ENCODE results near the gene AJAP1. TPM values are rescaled to one million over a fixed set of nuclear protein-coding genes. Genes with fewer than 3 reads are reported as not detected.

AJAP1 gene
- total RNA-seq, 1 experiment from 2014 or later = not detected

DNA sequence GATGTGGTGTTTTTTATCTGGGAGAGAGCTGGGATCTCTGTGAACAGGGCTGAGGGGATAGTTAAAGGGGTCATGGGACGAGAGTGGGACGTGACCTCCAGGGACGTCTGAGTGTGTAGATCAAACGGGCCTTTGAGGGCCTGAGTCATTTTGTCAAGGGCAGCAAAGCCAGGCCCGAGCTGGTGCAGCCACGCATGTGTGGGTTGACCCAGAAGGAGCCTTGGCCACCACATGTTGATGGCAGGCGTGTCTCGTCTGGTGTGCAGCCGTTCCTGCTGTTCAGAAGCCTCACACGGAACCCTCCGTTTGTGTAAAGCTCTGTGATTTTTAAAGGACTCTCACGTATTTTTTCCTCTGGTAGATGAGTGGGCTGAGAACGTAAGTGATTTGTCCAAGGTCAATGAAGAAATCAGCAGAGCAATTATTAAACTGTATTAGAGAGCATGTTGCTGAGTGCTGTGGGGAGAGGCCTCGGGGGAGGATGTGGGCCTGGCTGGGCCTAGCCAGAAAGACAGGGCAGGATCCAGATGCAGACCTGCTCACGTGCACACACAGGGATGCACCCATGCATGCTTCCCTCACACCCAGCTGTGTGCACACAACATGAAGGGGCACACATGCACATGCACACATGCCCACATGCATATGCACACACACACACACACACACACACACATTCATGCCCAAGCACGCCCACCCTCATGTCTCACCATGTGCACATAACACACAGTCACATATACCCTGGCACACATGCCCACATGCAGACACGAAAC lies 89.8 kb downstream of the AJAP1 start:
- in situ Hi-C loops (cut with HindIII; ENCODE audit: low pct_unique_long_range_greater_than_20kb, low sequenced_read_pairs) (no loop called here), intact Hi-C loops (cut with micrococcal nuclease; ENCODE audit: unreplicated experiment) (no loop called here)
- Histone ChIP-seq H3K4me1 (ENCODE audit: control insufficient read depth, insufficient read depth, low read length) (no peaks in the 10 kb centered on the region), H3K27ac (ENCODE audit: low read length) (no peak overlapping the region), H3K27me3 (ENCODE audit: control insufficient read depth, insufficient read depth, low read length) (peaks cover 2% of the 10 kb centered on the region; the same call in 1 of the 2 replicates), H3K4me3 (ENCODE audit: low read depth in 2 of 2, low read length in 2 of 2) (no peak overlapping the region), H3K36me3 (ENCODE audit: control insufficient read depth, insufficient read depth, low read length) (no peaks in the 10 kb centered on the region), H3K9me3 (ENCODE audit: control insufficient read depth, insufficient read depth, low read depth, low read length) (no peaks in the 10 kb centered on the region)
- no peak for ATAC-seq
- no peak for DNase-seq (ENCODE audit: low read depth, low spot score)
- POLR2A ChIA-PET = no interaction called here
- TF ChIP-seq TCF7L2 (IDR thresholded peaks at IDR 0.05; ENCODE audit: low read depth, low read length) (no peak), POLR2AphosphoS5 (IDR thresholded peaks at IDR 0.05; ENCODE audit: low read depth, low read length) (no peak), SIN3A (IDR thresholded peaks at IDR 0.05; ENCODE audit: borderline replicate concordance, insufficient read depth, low read depth, low read length) (no peak)
- TF ChIP-seq, protein P1, sequence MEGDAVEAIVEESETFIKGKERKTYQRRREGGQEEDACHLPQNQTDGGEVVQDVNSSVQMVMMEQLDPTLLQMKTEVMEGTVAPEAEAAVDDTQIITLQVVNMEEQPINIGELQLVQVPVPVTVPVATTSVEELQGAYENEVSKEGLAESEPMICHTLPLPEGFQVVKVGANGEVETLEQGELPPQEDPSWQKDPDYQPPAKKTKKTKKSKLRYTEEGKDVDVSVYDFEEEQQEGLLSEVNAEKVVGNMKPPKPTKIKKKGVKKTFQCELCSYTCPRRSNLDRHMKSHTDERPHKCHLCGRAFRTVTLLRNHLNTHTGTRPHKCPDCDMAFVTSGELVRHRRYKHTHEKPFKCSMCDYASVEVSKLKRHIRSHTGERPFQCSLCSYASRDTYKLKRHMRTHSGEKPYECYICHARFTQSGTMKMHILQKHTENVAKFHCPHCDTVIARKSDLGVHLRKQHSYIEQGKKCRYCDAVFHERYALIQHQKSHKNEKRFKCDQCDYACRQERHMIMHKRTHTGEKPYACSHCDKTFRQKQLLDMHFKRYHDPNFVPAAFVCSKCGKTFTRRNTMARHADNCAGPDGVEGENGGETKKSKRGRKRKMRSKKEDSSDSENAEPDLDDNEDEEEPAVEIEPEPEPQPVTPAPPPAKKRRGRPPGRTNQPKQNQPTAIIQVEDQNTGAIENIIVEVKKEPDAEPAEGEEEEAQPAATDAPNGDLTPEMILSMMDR (IDR thresholded peaks at IDR 0.05) = no peak
- TF ChIP-seq, protein P2, sequence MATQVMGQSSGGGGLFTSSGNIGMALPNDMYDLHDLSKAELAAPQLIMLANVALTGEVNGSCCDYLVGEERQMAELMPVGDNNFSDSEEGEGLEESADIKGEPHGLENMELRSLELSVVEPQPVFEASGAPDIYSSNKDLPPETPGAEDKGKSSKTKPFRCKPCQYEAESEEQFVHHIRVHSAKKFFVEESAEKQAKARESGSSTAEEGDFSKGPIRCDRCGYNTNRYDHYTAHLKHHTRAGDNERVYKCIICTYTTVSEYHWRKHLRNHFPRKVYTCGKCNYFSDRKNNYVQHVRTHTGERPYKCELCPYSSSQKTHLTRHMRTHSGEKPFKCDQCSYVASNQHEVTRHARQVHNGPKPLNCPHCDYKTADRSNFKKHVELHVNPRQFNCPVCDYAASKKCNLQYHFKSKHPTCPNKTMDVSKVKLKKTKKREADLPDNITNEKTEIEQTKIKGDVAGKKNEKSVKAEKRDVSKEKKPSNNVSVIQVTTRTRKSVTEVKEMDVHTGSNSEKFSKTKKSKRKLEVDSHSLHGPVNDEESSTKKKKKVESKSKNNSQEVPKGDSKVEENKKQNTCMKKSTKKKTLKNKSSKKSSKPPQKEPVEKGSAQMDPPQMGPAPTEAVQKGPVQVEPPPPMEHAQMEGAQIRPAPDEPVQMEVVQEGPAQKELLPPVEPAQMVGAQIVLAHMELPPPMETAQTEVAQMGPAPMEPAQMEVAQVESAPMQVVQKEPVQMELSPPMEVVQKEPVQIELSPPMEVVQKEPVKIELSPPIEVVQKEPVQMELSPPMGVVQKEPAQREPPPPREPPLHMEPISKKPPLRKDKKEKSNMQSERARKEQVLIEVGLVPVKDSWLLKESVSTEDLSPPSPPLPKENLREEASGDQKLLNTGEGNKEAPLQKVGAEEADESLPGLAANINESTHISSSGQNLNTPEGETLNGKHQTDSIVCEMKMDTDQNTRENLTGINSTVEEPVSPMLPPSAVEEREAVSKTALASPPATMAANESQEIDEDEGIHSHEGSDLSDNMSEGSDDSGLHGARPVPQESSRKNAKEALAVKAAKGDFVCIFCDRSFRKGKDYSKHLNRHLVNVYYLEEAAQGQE (IDR thresholded peaks at IDR 0.05; ENCODE audit: insufficient read depth in 1 of 2, low read depth in 2 of 2, low read length in 1 of 2) = no peak
- BruUV-seq (replicated peaks) = no TSS peak
- CTCF ChIA-PET = no interaction called here

DNA sequence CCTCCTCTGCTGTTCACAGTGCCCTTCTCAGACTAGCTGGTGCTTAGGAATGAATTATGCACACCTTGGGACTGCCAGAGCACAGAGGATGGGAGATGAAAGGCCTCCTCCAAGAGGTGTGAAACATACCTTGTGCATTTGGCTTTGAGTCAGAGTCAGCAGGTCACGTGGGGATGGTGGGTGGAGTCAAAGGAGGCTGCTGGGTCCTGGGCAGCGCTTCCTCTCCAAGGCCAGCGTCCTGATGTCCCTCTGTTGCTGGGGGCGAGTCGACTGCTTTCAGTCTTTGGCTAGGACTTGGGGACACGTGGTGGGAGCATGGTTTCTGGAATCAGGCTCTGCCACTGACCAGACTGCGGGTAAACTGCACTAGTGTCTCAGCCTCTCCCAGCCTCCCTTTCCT lies 91.2 kb downstream of the AJAP1 start:
- H3K36me3 ChIP-seq (ENCODE audit: control insufficient read depth, insufficient read depth, low read length) = no peaks in the 10 kb centered on the region
- BruUV-seq (replicated peaks) = no TSS peak
- TF ChIP-seq POLR2AphosphoS5 (IDR thresholded peaks at IDR 0.05; ENCODE audit: low read depth, low read length) (no peak), TCF7L2 (IDR thresholded peaks at IDR 0.05; ENCODE audit: low read depth, low read length) (no peak), SIN3A (IDR thresholded peaks at IDR 0.05; ENCODE audit: borderline replicate concordance, insufficient read depth, low read depth, low read length) (no peak)
- TF ChIP-seq, protein P2 (IDR thresholded peaks at IDR 0.05; ENCODE audit: insufficient read depth in 1 of 2, low read depth in 2 of 2, low read length in 1 of 2) = no peak
- TF ChIP-seq, protein P1 (IDR thresholded peaks at IDR 0.05) = no peak
- H3K9me3 ChIP-seq (ENCODE audit: control insufficient read depth, insufficient read depth, low read depth, low read length) = no peaks in the 10 kb centered on the region
- H3K27ac ChIP-seq (ENCODE audit: low read length) = no peak overlapping the region
- peaks cover 2% of the 10 kb centered on the region; the same call in 1 of the 2 replicates for H3K27me3 ChIP-seq (ENCODE audit: control insufficient read depth, insufficient read depth, low read length)
- no peak overlapping the region for H3K4me3 ChIP-seq (ENCODE audit: low read depth in 2 of 2, low read length in 2 of 2)
- ATAC-seq (no peak), DNase-seq (ENCODE audit: low read depth, low spot score) (no peak)
- in situ Hi-C loops (cut with HindIII; ENCODE audit: low pct_unique_long_range_greater_than_20kb, low sequenced_read_pairs) = no loop called here
- ChIA-PET CTCF (no interaction called here), POLR2A (no interaction called here)
- no peaks in the 10 kb centered on the region for H3K4me1 ChIP-seq (ENCODE audit: control insufficient read depth, insufficient read depth, low read length)
- intact Hi-C loops (cut with micrococcal nuclease; ENCODE audit: unreplicated experiment) = no loop called here

Data from Panc1 (cell line).